ENCODE measurements around the gene ZNF441. TPM values are rescaled to one million over a fixed set of nuclear protein-coding genes. Genes with fewer than 3 reads are reported as not detected.
"Not testable (repeated sequence)": the region's sequence is repeated elsewhere in the genome, so short reads cannot be mapped to it uniquely, and the experiment has no call there.

The ZNF441 gene
- total and polyA plus RNA-seq, 7 experiments from 2014 or later = 3.9 to 23.8 (median 6.8) TPM

GRCh38 chr19:11769995-11770394 is 3.2 kb downstream of the ZNF441 start:
- Mint-ChIP-seq H3K4me1 (peaks cover 15 to 39% (median 31%) of the 10 kb centered on the region in 7 donors), H3K27me3 (peaks cover 0 to 2% (median 0%) of the 10 kb centered on the region in 5 donors), H3K9me3 (peaks cover 18 to 67% (median 44%) of the 10 kb centered on the region in 11 donors), H3K36me3 (peaks cover 30 to 57% (median 52%) of the 10 kb centered on the region in 5 donors), H3K27ac (peak overlapping the region in 2 of 9 donors; percentile 7 to 68), H3K4me3 (peak overlapping the region in 1 of 10 donors; percentile 6)
- Histone ChIP-seq H3K4me3 (ENCODE audit: low read length) (no peak overlapping the region), H3K4me1 (ENCODE audit: control insufficient read depth in 2 of 2, insufficient read depth in 2 of 2, low read length in 2 of 2) (peaks cover 4 to 7% of the 10 kb centered on the region in 2 donors), H3K27me3 (ENCODE audit: control insufficient read depth in 2 of 2, insufficient read depth in 2 of 2, low read length in 2 of 2) (no peaks in the 10 kb centered on the region), H3K36me3 (ENCODE audit: control insufficient read depth in 2 of 3, insufficient read depth in 3 of 3, low read length in 3 of 3) (peaks cover 0 to 7% (median 0%) of the 10 kb centered on the region in 3 experiments), H3K27ac (ENCODE audit: low read depth, low read length) (no peak overlapping the region), H3K9me3 (ENCODE audit: control insufficient read depth in 2 of 3, low read length in 3 of 3) (peaks cover 0 to 30% (median 7%) of the 10 kb centered on the region in 3 experiments)
- intact Hi-C loops (cut with micrococcal nuclease) = no loop called here
- ChIA-PET POLR2A (no interaction called here), CTCF (no interaction called here)
- DNase-seq (no peak), ATAC-seq (no peak)

DNA sequence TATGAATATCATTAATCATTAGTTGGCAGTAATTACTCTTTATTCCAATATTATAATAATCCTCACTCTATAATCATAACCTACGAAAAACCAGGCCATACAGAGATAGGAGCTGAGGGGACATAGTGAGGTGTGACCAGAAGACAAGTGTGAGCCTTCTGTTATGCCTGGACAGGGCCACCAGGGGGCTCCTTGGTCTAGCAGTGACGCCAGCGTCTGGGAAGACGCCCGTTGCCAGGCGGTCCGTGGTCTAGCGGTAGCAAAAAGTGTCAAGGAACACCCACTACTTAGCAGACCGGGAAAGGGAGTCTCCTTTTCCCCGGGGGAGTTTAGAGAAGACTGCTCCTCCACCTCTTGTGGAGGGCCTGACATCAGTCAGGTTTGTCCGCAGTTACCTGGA is 4.7 kb downstream of the ZNF441 start:
- H3K27ac Mint-ChIP-seq; H3K4me3 Mint-ChIP-seq; CTCF ChIA-PET; H3K4me1 ChIP-seq (ENCODE audit: control insufficient read depth in 2 of 2, insufficient read depth in 2 of 2, low read length in 2 of 2); DNase-seq; intact Hi-C loops (cut with micrococcal nuclease); H3K27me3 ChIP-seq (ENCODE audit: control insufficient read depth in 2 of 2, insufficient read depth in 2 of 2, low read length in 2 of 2); H3K27ac ChIP-seq (ENCODE audit: low read depth, low read length); H3K4me3 ChIP-seq (ENCODE audit: low read length); H3K27me3 Mint-ChIP-seq; ATAC-seq: not testable (repeated sequence)
- peaks cover 0 to 11% (median 0%) of the 10 kb centered on the region in 3 experiments for H3K36me3 ChIP-seq (ENCODE audit: control insufficient read depth in 2 of 3, insufficient read depth in 3 of 3, low read length in 3 of 3)
- H3K9me3 ChIP-seq (ENCODE audit: control insufficient read depth in 2 of 3, low read length in 3 of 3) = peaks cover 0 to 43% (median 14%) of the 10 kb centered on the region in 3 experiments
- Mint-ChIP-seq H3K36me3 (peaks cover 36 to 61% (median 60%) of the 10 kb centered on the region in 5 donors), H3K9me3 (peaks cover 19 to 82% (median 54%) of the 10 kb centered on the region in 11 donors), H3K4me1 (peaks cover 13 to 35% (median 28%) of the 10 kb centered on the region in 7 donors)
- POLR2A ChIA-PET = interaction anchor here (0.7 kb wide), 1 partner anchor 193 kb away, joined by 5 read pairs; no protein-coding TSS in a partner anchor

- H3K27ac Mint-ChIP-seq; H3K4me1 ChIP-seq (ENCODE audit: control insufficient read depth in 2 of 2, insufficient read depth in 2 of 2, low read length in 2 of 2); H3K27me3 ChIP-seq (ENCODE audit: control insufficient read depth in 2 of 2, insufficient read depth in 2 of 2, low read length in 2 of 2); DNase-seq; H3K27ac ChIP-seq (ENCODE audit: low read depth, low read length); H3K4me1 Mint-ChIP-seq; H3K27me3 Mint-ChIP-seq; ATAC-seq; H3K4me3 ChIP-seq (ENCODE audit: low read length); intact Hi-C loops (cut with micrococcal nuclease); POLR2A ChIA-PET; H3K4me3 Mint-ChIP-seq: not testable (repeated sequence)
- H3K9me3 Mint-ChIP-seq = peaks cover 5 to 98% (median 65%) of the 10 kb centered on the region in 11 donors
- H3K36me3 Mint-ChIP-seq = peaks cover 41 to 83% (median 76%) of the 10 kb centered on the region in 5 donors
- Histone ChIP-seq H3K36me3 (ENCODE audit: control insufficient read depth in 2 of 3, insufficient read depth in 3 of 3, low read length in 3 of 3) (peaks cover 12 to 53% (median 23%) of the 10 kb centered on the region in 3 experiments), H3K9me3 (ENCODE audit: control insufficient read depth in 2 of 3, low read length in 3 of 3) (peaks cover 7 to 78% (median 39%) of the 10 kb centered on the region in 3 experiments)
- CTCF ChIA-PET = interaction anchor here (0.7 kb wide), 1 partner anchor 8 kb away, joined by 3 read pairs; no protein-coding TSS in a partner anchor
These were observed 9.9 kb downstream of the ZNF441 start for GRCh38 chr19:11776669-11777068.

DNA sequence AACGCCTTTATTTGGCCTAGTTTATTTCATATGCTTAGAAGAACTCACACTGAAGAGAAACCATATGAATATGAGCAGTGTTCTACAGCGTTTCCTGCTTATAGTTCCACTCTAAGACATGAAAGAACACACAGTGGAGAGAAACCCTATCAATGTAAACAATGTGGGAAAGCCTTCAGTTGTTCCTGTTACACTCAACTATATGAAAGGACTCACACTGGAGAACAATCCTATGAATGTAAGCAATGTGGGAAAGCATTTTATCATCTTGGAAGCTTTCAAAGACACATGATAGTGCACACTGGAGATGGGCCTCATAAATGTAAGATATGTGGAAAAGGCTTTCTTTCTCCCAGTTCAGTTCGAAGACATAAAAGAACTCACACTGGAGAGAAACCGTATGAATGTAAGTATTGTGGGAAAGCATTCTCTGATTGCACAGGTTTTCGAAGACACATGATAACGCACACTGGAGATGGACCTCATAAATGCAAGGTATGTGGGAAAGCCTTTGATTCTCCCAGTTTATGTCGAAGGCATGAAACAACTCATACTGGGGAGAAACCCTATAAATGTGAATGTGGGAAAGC is 13.7 kb downstream of the ZNF441 start:
- no peaks in the 10 kb centered on the region for H3K4me1 ChIP-seq (ENCODE audit: control insufficient read depth in 2 of 2, insufficient read depth in 2 of 2, low read length in 2 of 2)
- no peak overlapping the region for H3K4me3 ChIP-seq (ENCODE audit: low read length)
- Mint-ChIP-seq H3K9me3 (peaks cover 6 to 98% (median 63%) of the 10 kb centered on the region in 11 donors), H3K4me3 (no peak overlapping the region), H3K36me3 (peaks cover 40 to 69% (median 67%) of the 10 kb centered on the region in 5 donors), H3K4me1 (no peaks in the 10 kb centered on the region), H3K27me3 (no peaks in the 10 kb centered on the region), H3K27ac (no peak overlapping the region)
- H3K36me3 ChIP-seq (ENCODE audit: control insufficient read depth in 2 of 3, insufficient read depth in 3 of 3, low read length in 3 of 3) = peaks cover 12 to 54% (median 23%) of the 10 kb centered on the region in 3 experiments
- H3K9me3 ChIP-seq (ENCODE audit: control insufficient read depth in 2 of 3, low read length in 3 of 3) = peaks cover 11 to 89% (median 32%) of the 10 kb centered on the region in 3 experiments
- DNase-seq = peak in 1 of 9 donors; percentile 9
- H3K27ac ChIP-seq (ENCODE audit: low read depth, low read length) = no peak overlapping the region
- intact Hi-C loops (cut with micrococcal nuclease) = no loop called here
- ATAC-seq = no peak
- POLR2A ChIA-PET = no interaction called here
- H3K27me3 ChIP-seq (ENCODE audit: control insufficient read depth in 2 of 2, insufficient read depth in 2 of 2, low read length in 2 of 2) = no peaks in the 10 kb centered on the region
- CTCF ChIA-PET = interaction anchor here (0.6 kb wide), 1 partner anchor 408 kb away, joined by 3 read pairs; no protein-coding TSS in a partner anchor

DNA sequence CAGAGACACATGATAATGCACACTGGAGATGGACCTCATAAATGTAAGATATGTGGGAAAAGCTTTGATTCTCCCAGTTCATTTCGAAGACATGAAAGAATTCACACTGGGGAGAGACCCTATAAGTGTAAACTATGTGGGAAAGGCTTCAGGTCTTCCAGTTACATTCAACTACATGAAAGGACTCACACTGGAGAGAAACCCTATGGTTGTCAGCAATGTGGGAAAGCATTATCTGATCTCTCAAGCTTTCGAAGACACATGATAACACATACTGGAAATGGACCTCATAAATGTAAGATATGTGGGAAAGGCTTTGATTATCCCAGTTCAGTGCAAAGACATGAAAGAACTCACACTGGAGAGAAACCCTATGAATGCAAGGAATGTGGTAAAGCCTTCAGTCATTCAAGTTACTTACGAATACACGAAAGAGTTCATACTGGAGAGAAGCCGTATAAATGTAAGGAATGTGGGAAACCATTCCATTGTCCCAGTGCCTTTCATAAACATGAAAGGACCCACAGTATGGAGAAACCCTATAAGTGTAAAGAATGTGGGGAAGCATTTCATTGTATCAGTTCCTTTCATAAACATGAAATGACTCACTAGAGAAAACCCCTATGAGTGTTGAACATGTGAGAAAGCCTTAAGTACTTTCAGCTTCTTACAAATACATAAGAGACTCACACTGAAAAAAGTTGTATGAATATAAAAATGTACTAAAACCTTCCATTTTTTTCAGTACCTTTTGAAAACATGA is 14.7 kb downstream of the ZNF441 start:
- ChIA-PET POLR2A (no interaction called here), CTCF (interaction anchor here (0.6 kb wide), 1 partner anchor 407 kb away, joined by 3 read pairs; no protein-coding TSS in a partner anchor)
- H3K4me3 Mint-ChIP-seq = no peak overlapping the region
- H3K36me3 Mint-ChIP-seq = peaks cover 34 to 66% (median 60%) of the 10 kb centered on the region in 5 donors
- Histone ChIP-seq H3K4me1 (ENCODE audit: control insufficient read depth in 2 of 2, insufficient read depth in 2 of 2, low read length in 2 of 2) (no peaks in the 10 kb centered on the region), H3K27ac (ENCODE audit: low read depth, low read length) (no peak overlapping the region), H3K4me3 (ENCODE audit: low read length) (no peak overlapping the region), H3K27me3 (ENCODE audit: control insufficient read depth in 2 of 2, insufficient read depth in 2 of 2, low read length in 2 of 2) (no peaks in the 10 kb centered on the region), H3K36me3 (ENCODE audit: control insufficient read depth in 2 of 3, insufficient read depth in 3 of 3, low read length in 3 of 3) (peaks cover 12 to 50% (median 23%) of the 10 kb centered on the region in 3 experiments), H3K9me3 (ENCODE audit: control insufficient read depth in 2 of 3, low read length in 3 of 3) (peaks cover 11 to 88% (median 27%) of the 10 kb centered on the region in 3 experiments)
- DNase-seq (no peak), ATAC-seq (no peak)
- intact Hi-C loops (cut with micrococcal nuclease) = no loop called here
- H3K27ac Mint-ChIP-seq = no peak overlapping the region
- H3K4me1 Mint-ChIP-seq = no peaks in the 10 kb centered on the region
- peaks cover 6 to 98% (median 58%) of the 10 kb centered on the region in 11 donors for H3K9me3 Mint-ChIP-seq
- no peaks in the 10 kb centered on the region for H3K27me3 Mint-ChIP-seq

- Histone ChIP-seq H3K4me3 (ENCODE audit: low read length) (no peak overlapping the region), H3K4me1 (ENCODE audit: control insufficient read depth in 2 of 2, insufficient read depth in 2 of 2, low read length in 2 of 2) (no peaks in the 10 kb centered on the region), H3K27ac (ENCODE audit: low read depth, low read length) (no peak overlapping the region), H3K9me3 (ENCODE audit: control insufficient read depth in 2 of 3, low read length in 3 of 3) (peaks cover 11 to 89% (median 23%) of the 10 kb centered on the region in 3 experiments), H3K36me3 (ENCODE audit: control insufficient read depth in 2 of 3, insufficient read depth in 3 of 3, low read length in 3 of 3) (peaks cover 12 to 27% (median 12%) of the 10 kb centered on the region in 3 experiments), H3K27me3 (ENCODE audit: control insufficient read depth in 2 of 2, insufficient read depth in 2 of 2, low read length in 2 of 2) (no peaks in the 10 kb centered on the region)
- ChIA-PET POLR2A (no interaction called here), CTCF (no interaction called here)
- Mint-ChIP-seq H3K27me3 (no peaks in the 10 kb centered on the region), H3K9me3 (peaks cover 6 to 96% (median 58%) of the 10 kb centered on the region in 11 donors), H3K36me3 (peaks cover 24 to 46% (median 40%) of the 10 kb centered on the region in 5 donors), H3K4me1 (no peaks in the 10 kb centered on the region), H3K27ac (no peak overlapping the region), H3K4me3 (no peak overlapping the region)
- ATAC-seq (no peak), DNase-seq (no peak)
- intact Hi-C loops (cut with micrococcal nuclease) = no loop called here
These were observed 17.0 kb downstream of the ZNF441 start for GRCh38 chr19:11783767-11784166.
